ENCODE data around the gene FGF18. TPM values are rescaled to one million over a fixed set of nuclear protein-coding genes. Genes with fewer than 3 reads are reported as not detected.
"Not testable (repeated sequence)": the region's sequence is repeated elsewhere in the genome, so short reads cannot be mapped to it uniquely, and the experiment has no call there.

FGF18 gene
- polyA plus RNA-seq, 3 donors, result 0.34 to 0.66 (median 0.42) TPM

- not testable (repeated sequence) for DNase-seq (ENCODE audit: extremely low read depth in 1 of 11, low read depth in 9 of 11, low spot score in 4 of 11)
These were observed 22.9 kb upstream of the FGF18 start for GRCh38 chr5:171396583-171396982.

- DNase-seq (ENCODE audit: extremely low read depth in 1 of 11, low read depth in 9 of 11, low spot score in 4 of 11), result no peak
These were observed 22.3 kb upstream of the FGF18 start for GRCh38 chr5:171397190-171397589.

- no peak for DNase-seq (ENCODE audit: extremely low read depth in 1 of 11, low read depth in 9 of 11, low spot score in 4 of 11)
These were observed 21.8 kb upstream of the FGF18 start for GRCh38 chr5:171397599-171397998.

GRCh38 chr5:171398660-171399059, 20.8 kb upstream of the FGF18 start:
- DNase-seq (ENCODE audit: extremely low read depth in 1 of 11, low read depth in 9 of 11, low spot score in 4 of 11), result not testable (repeated sequence)

GRCh38 chr5:171400169-171400568, 19.3 kb upstream of the FGF18 start:
- no peak for DNase-seq (ENCODE audit: extremely low read depth in 1 of 11, low read depth in 9 of 11, low spot score in 4 of 11)

GRCh38 chr5:171401167-171401947, 18.1 kb upstream of the FGF18 start:
- DNase-seq (ENCODE audit: extremely low read depth in 1 of 11, low read depth in 9 of 11, low spot score in 4 of 11), result no peak

- DNase-seq (ENCODE audit: extremely low read depth in 1 of 11, low read depth in 9 of 11, low spot score in 4 of 11), result not testable (repeated sequence)
These were observed 16.7 kb upstream of the FGF18 start for GRCh38 chr5:171402751-171403150.

- no peak for DNase-seq (ENCODE audit: extremely low read depth in 1 of 11, low read depth in 9 of 11, low spot score in 4 of 11)
These were observed 13.8 kb upstream of the FGF18 start for GRCh38 chr5:171405615-171406014.

GRCh38 chr5:171407234-171407633, 12.2 kb upstream of the FGF18 start:
- no peak for DNase-seq (ENCODE audit: extremely low read depth in 1 of 11, low read depth in 9 of 11, low spot score in 4 of 11)

- no peak for DNase-seq (ENCODE audit: extremely low read depth in 1 of 11, low read depth in 9 of 11, low spot score in 4 of 11)
These were observed 10.0 kb upstream of the FGF18 start for GRCh38 chr5:171409164-171410136.

- no peak for DNase-seq (ENCODE audit: extremely low read depth in 1 of 11, low read depth in 9 of 11, low spot score in 4 of 11)
These were observed 9.3 kb upstream of the FGF18 start for GRCh38 chr5:171410181-171410580.

- DNase-seq (ENCODE audit: extremely low read depth in 1 of 11, low read depth in 9 of 11, low spot score in 4 of 11), result no peak
These were observed 7.3 kb upstream of the FGF18 start for GRCh38 chr5:171412186-171412585.

- no peak for DNase-seq (ENCODE audit: extremely low read depth in 1 of 11, low read depth in 9 of 11, low spot score in 4 of 11)
These were observed 6.1 kb upstream of the FGF18 start for GRCh38 chr5:171413153-171413910.

GRCh38 chr5:171413993-171414392, 5.5 kb upstream of the FGF18 start:
- DNase-seq (ENCODE audit: extremely low read depth in 1 of 11, low read depth in 9 of 11, low spot score in 4 of 11), result not testable (repeated sequence)

- no peak for DNase-seq (ENCODE audit: extremely low read depth in 1 of 11, low read depth in 9 of 11, low spot score in 4 of 11)
These were observed 4.2 kb upstream of the FGF18 start for GRCh38 chr5:171415115-171415730.

GRCh38 chr5:171416160-171417049, 3.0 kb upstream of the FGF18 start:
- DNase-seq (ENCODE audit: extremely low read depth in 1 of 11, low read depth in 9 of 11, low spot score in 4 of 11), result no peak

GRCh38 chr5:171418316-171418981, 998 bp upstream of the FGF18 start:
- DNase-seq (ENCODE audit: extremely low read depth in 1 of 11, low read depth in 9 of 11, low spot score in 4 of 11), result peak; percentile 65 to 83 (median 76)

Measured in renal cortex interstitium (tissue), 11 donors.